Small intestine (tissue), 16 donors: ENCODE measurements around the gene IGFBP5. TPM values are rescaled to one million over a fixed set of nuclear protein-coding genes. Genes with fewer than 3 reads are reported as not detected.

ENCODE experiments used
- DNase-seq, 2 donors: peaks; one replicate each; pipeline versions ENCODE4 v3.0.0 to v3.0.0-alpha.2; 2013
- FAIRE-seq: peaks from 2 replicates; lab custom pipeline; 2012; peaks lifted over from hg19 to GRCh38; lab: Jason Lieb, UNC
- H3K27ac ChIP-seq, 3 donors: one replicate each; pipeline ENCODE4 v1.5.1; 2013; ENCODE audit warnings: low read length in 2 of 3, mild to moderate bottlenecking in 2 of 3, control low read depth in 1 of 3, inconsistent platforms in 1 of 3, low read depth in 1 of 3, moderate library complexity in 1 of 3
- H3K27me3 ChIP-seq, 3 donors: one replicate each; pipeline ENCODE4 v1.6.1; 2013; ENCODE audit warnings: low read length in 3 of 3, inconsistent platforms in 1 of 3; ENCODE audit not compliant: control insufficient read depth in 3 of 3, insufficient read depth in 3 of 3
- H3K36me3 ChIP-seq, 3 donors: one replicate each; pipeline ENCODE4 v1.6.1; 2013; ENCODE audit warnings: low read length in 3 of 3, inconsistent platforms in 1 of 3, low read depth in 1 of 3, mild to moderate bottlenecking in 1 of 3, moderate library complexity in 1 of 3; ENCODE audit not compliant: control insufficient read depth in 3 of 3, insufficient read depth in 2 of 3
- H3K4me1 ChIP-seq, 3 donors: one replicate each; pipeline ENCODE4 v1.6.1; 2013; ENCODE audit warnings: low read length in 2 of 3, inconsistent platforms in 1 of 3, low read depth in 1 of 3, mild to moderate bottlenecking in 1 of 3, moderate library complexity in 1 of 3; ENCODE audit not compliant: control insufficient read depth in 3 of 3, insufficient read depth in 2 of 3
- H3K4me3 ChIP-seq, 3 donors: one replicate each; pipeline ENCODE4 v1.5.1; 2013; ENCODE audit warnings: low read length in 3 of 3, control low read depth in 1 of 3, inconsistent platforms in 1 of 3, low read depth in 1 of 3, mild to moderate bottlenecking in 1 of 3, moderate library complexity in 1 of 3
- H3K9me3 ChIP-seq, 2 donors: one replicate each; pipeline ENCODE4 v1.6.1; 2013; ENCODE audit warnings: low read depth in 1 of 2, low read length in 1 of 2; ENCODE audit not compliant: control insufficient read depth in 2 of 2, insufficient read depth in 1 of 2
- WGBS, 3 donors: extraction: QIAGEN DNeasy Blood & Tissue Kit; methylation state at CpG; one replicate each; pipeline ENCODE4 v1.1.7; 2013; 5-methylcytosine and 5-hydroxymethylcytosine counted together
- long read RNA-seq, 10 donors: transcript quantifications; one replicate each; lab custom pipeline, GENCODE V29; 2026
- polyA plus RNA-seq, 4 donors: library from polyadenylated mRNA; stranded (reverse) in 3 of 4; unstranded in 1 of 4; fragments of 200-250 nt in 3 of 4; fragments of 120-200 nt in 1 of 4; gene quantifications; one replicate each; pipeline versions ENCODE4 v1.2.1 to v1.2.3, GENCODE V29; 2013
- donor health status: healthy with polysubstance abuse.
- donor health status: control.
- donor health status: control.
- donor health status: Bipolar disorder and iron deficiency.
- donor health status: healthy.

Gene IGFBP5, protein sequence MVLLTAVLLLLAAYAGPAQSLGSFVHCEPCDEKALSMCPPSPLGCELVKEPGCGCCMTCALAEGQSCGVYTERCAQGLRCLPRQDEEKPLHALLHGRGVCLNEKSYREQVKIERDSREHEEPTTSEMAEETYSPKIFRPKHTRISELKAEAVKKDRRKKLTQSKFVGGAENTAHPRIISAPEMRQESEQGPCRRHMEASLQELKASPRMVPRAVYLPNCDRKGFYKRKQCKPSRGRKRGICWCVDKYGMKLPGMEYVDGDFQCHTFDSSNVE
- 100 to 1,000 TPM in 1 of 4 donors, 10 to 100 TPM in 1, 1 to 10 TPM in 2; 1.3 to 107 (median 19.0) TPM for polyA plus RNA-seq
- long read RNA-seq, donor 1: 0 reads
- long read RNA-seq, donor 2, full-length matches to known transcripts: 5 of 5 reads
- long read RNA-seq, donor 2, partial matches to known transcripts: 0 of 5 reads
- long read RNA-seq, donor 2, other reads (novel, unspliced or antisense): 0 of 5 reads
- long read RNA-seq, donor 3, full-length matches to known transcripts: 16 of 23 reads
- long read RNA-seq, donor 3, partial matches to known transcripts: 7 of 23 reads
- long read RNA-seq, donor 3, other reads (novel, unspliced or antisense): 0 of 23 reads
- long read RNA-seq, donor 4, full-length matches to known transcripts: 2 of 2 reads
- long read RNA-seq, donor 4, partial matches to known transcripts: 0 of 2 reads
- long read RNA-seq, donor 4, other reads (novel, unspliced or antisense): 0 of 2 reads
- long read RNA-seq, donor 5, full-length matches to known transcripts: 4 of 4 reads
- long read RNA-seq, donor 5, partial matches to known transcripts: 0 of 4 reads
- long read RNA-seq, donor 5, other reads (novel, unspliced or antisense): 0 of 4 reads
- long read RNA-seq, donor 6, full-length matches to known transcripts: 16 of 16 reads
- long read RNA-seq, donor 6, partial matches to known transcripts: 0 of 16 reads
- long read RNA-seq, donor 6, other reads (novel, unspliced or antisense): 0 of 16 reads
- long read RNA-seq, donor 7: 0 reads
- long read RNA-seq, donor 8, full-length matches to known transcripts: 13 of 13 reads
- long read RNA-seq, donor 8, partial matches to known transcripts: 0 of 13 reads
- long read RNA-seq, donor 8, other reads (novel, unspliced or antisense): 0 of 13 reads
- long read RNA-seq, donor 9, full-length matches to known transcripts: 9 of 9 reads
- long read RNA-seq, donor 9, partial matches to known transcripts: 0 of 9 reads
- long read RNA-seq, donor 9, other reads (novel, unspliced or antisense): 0 of 9 reads
- long read RNA-seq, donor 10, full-length matches to known transcripts: 44 of 63 reads
- long read RNA-seq, donor 10, partial matches to known transcripts: 19 of 63 reads
- long read RNA-seq, donor 10, other reads (novel, unspliced or antisense): 0 of 63 reads

DNA sequence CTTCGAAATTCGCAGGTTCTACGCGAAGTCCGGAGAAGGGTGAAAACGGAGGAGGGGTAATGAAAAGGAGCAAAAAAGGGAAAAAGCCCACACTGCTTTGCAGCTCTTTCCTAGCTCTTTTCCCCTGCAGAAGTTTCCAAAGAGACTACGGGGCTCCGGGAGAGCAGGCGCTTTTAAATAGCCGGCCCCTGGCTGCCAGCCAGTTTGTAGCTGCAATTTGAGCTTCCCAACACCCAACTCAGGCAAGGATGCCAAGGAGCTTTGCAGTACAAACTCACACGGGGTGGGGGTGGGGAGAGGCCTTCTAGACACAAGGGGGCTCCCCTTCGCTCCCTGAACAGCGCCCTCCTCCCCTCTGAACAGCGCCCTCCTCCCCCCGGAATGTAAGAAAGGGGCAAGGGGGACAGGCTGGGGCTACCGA lies at the start of gene IGFBP5:
Gene IGFBP5, minus strand, starts transcription at position 149 of the 421 bp plus-strand sequence. CDS start 774 bp downstream, outside the sequence.
- Histone ChIP-seq H3K27me3 (peaks cover 3 to 79% (median 16%) of the 10 kb centered on the region in 3 donors), H3K9me3 (no peaks in the 10 kb centered on the region), H3K4me1 (peaks cover 0 to 26% (median 0%) of the 10 kb centered on the region in 3 donors), H3K27ac (peak within 1 kb of the TSS in 2 of 3 donors; percentile 60 to 77), H3K36me3 (no peaks in the 10 kb centered on the region), H3K4me3 (peak within 1 kb of the TSS in 2 of 3 donors; percentile 43 to 57)
- DNase-seq (peak in 1 of 2 donors; percentile 66), FAIRE-seq (no peak)
- 10 to 26% (median 18%) methylated on average over 15 to 16 of the region's 16 CpGs for WGBS, 3 donors

DNA sequence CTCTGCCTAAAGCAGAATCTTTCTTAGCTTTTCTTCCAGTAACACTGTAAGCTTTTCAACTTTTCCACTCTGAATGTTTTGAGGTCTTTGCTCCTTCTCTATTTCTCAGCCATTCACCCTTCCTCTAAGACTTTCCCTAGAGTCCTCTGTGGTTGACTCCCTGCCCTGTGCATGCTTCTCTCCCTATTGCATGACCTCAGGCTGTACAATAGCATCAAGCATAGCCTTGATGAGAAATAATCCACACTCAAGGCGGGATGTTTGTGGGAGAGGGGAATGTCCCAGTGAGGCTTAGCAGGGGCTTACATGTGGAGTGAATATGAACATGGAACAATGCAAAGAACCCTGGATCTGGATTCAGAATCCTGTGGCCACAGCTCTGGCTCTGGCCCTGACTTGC lies 48.4 kb upstream of the IGFBP5 start:
- 46 to 80% (median 50%) methylated on average over 1 of the region's 1 CpG for WGBS, 3 donors
- Histone ChIP-seq H3K4me1 (peaks cover 0 to 5% (median 2%) of the 10 kb centered on the region in 3 donors), H3K27me3 (no peaks in the 10 kb centered on the region), H3K27ac (no peak overlapping the region), H3K36me3 (no peaks in the 10 kb centered on the region), H3K4me3 (no peak overlapping the region), H3K9me3 (no peaks in the 10 kb centered on the region)
- no peak for DNase-seq
- no peak for FAIRE-seq

DNA sequence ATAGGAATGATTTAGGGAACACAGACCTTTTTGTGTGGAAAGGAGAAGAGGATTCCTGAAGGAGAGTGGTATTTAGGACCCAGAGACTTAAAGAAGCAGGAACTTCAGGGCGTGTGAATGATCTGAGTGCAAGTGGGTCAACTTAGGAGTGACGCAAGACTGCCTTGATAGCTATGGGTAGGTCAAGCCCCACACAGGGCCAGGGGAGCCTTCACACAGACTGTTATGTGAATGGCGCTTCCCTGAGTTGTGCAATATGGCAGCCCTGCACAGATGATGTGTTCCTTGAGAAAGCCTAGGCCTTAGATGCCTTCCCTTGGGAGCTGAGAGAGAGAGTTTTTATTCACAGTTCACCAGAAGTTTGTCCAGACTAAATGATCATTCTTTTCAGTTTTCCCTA lies 47.1 kb upstream of the IGFBP5 start:
- no peak overlapping the region for H3K4me3 ChIP-seq
- FAIRE-seq (no peak), DNase-seq (no peak)
- H3K27ac ChIP-seq: no peak overlapping the region
- WGBS, 3 donors: 39 to 62% (median 53%) methylated on average over 3 of the region's 3 CpGs
- H3K4me1 ChIP-seq: peaks cover 0 to 5% (median 2%) of the 10 kb centered on the region in 3 donors
- no peaks in the 10 kb centered on the region for H3K27me3 ChIP-seq
- H3K9me3 ChIP-seq: no peaks in the 10 kb centered on the region
- no peaks in the 10 kb centered on the region for H3K36me3 ChIP-seq

DNA sequence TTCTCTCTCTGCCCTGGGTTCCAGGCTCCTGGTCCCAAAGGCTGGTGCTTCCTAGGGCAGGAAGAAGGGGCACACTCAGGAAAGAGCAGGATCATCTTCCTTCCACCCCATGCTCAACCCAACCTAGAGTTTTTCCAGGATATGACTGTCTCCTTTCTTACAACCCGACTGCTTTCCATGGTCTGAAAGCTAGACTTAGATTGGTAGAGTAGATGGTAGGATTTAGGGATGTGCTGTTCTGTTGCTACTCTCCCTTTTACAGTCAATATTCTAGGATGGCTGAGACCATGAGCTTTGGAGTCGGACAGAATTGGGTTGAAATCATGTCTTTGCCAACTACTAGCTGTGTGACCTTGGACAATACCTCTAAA lies 45.9 kb upstream of the IGFBP5 start:
- peaks cover 0 to 5% (median 2%) of the 10 kb centered on the region in 3 donors for H3K4me1 ChIP-seq
- no peaks in the 10 kb centered on the region for H3K36me3 ChIP-seq
- WGBS, 3 donors: 61 to 73% (median 67%) methylated on average over 2 of the region's 2 CpGs
- H3K27me3 ChIP-seq: no peaks in the 10 kb centered on the region
- no peak for FAIRE-seq
- H3K27ac ChIP-seq: peak overlapping the region in 2 of 3 donors; percentile 26 to 70
- H3K4me3 ChIP-seq: no peak overlapping the region
- DNase-seq: no peak
- no peaks in the 10 kb centered on the region for H3K9me3 ChIP-seq

DNA sequence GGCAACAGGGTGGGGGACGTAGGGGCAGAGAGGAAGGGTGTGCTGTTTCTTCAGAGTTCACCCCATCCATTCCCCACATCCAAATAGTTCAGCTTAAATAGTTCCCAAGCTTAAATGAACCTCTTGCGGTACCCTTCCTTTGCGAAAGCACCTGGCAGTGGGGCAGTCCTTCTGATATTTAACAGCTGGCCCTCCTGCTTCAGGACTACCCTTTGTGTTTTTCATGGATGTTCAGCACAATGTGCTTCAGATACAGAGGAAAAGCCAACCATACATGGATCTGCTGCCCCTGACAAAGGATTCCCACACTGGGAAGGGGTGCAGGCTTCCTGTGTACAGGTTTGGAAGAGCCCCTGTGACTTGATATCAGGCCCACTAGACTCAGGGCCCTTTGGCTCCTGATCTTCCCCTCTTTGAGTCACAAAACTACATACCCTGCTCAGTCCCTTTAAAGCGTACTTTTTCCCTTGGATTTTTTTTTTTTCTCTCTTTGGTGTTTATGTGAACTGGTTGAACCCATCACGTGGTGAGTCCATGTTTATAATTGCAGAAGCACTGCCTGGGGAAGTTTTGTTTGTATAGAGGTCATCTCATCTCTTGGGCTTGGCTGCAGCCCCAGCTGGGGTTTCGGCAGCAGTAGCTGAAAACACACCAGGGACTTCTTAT lies 45.3 kb upstream of the IGFBP5 start:
- H3K4me3 ChIP-seq: no peak overlapping the region
- peak overlapping the region in 2 of 3 donors; percentile 39 to 70 for H3K27ac ChIP-seq
- DNase-seq: peak; percentile 1 to 44
- H3K4me1 ChIP-seq: peaks cover 0 to 5% (median 2%) of the 10 kb centered on the region in 3 donors
- WGBS, 3 donors: 48 to 63% (median 49%) methylated on average over 6 of the region's 6 CpGs
- H3K27me3 ChIP-seq: no peaks in the 10 kb centered on the region
- H3K36me3 ChIP-seq: no peaks in the 10 kb centered on the region
- no peaks in the 10 kb centered on the region for H3K9me3 ChIP-seq
- no peak for FAIRE-seq

DNA sequence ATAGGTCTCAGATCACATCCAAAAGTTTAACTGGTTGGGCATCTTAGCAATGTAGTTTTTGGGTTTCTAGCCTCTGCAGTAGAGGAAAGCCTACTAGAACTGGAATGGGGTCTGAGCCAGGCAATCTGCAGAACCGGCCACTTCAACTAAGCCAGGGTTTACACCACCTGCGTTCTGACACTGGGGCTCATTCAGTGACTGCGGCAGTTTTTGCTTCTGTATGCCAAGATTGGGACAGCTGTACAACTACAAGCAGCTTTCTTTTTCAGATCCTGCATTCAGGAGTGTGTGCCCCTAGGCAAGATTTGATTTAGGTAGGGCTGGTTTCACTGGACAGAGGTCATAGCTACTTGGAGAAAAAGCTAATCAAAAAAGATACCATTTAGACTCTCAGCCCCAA lies 43.7 kb upstream of the IGFBP5 start:
- FAIRE-seq (no peak), DNase-seq (no peak)
- Histone ChIP-seq H3K4me1 (peaks cover 0 to 5% (median 2%) of the 10 kb centered on the region in 3 donors), H3K4me3 (no peak overlapping the region), H3K27me3 (no peaks in the 10 kb centered on the region), H3K27ac (no peak overlapping the region), H3K36me3 (no peaks in the 10 kb centered on the region), H3K9me3 (no peaks in the 10 kb centered on the region)
- 65 to 72% (median 72%) methylated on average over 3 of the region's 3 CpGs for WGBS, 3 donors

DNA sequence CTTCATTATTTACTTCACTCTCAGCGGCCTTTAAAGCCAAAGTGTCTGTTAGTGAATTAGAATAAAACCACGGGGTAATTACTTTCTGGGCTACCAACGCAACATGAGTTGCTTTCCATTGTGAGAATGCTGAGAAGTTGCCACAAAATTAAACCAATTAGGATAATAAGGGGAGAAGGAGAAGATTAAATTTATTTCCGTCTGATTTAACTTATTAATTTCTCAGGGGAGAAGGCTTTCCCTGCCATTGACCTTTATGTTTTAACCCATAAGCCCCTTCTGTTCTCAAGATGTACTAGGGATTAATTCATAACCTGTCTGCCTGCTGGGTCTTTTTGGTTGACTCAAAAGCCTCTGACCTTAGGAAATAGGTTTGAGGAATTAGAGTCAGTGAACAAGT lies 42.3 kb upstream of the IGFBP5 start:
- Histone ChIP-seq H3K27me3 (no peaks in the 10 kb centered on the region), H3K27ac (no peak overlapping the region), H3K36me3 (no peaks in the 10 kb centered on the region), H3K9me3 (no peaks in the 10 kb centered on the region), H3K4me3 (no peak overlapping the region), H3K4me1 (peaks cover 0 to 5% (median 2%) of the 10 kb centered on the region in 3 donors)
- 79 to 87% (median 81%) methylated on average over 4 of the region's 4 CpGs for WGBS, 3 donors
- FAIRE-seq (no peak), DNase-seq (no peak)
